NB4 (cell line): ENCODE measurements around the gene LTF.

Experiments used
- CTCF ChIP-seq: IDR thresholded peaks from one replicate; pipeline ENCODE4 v1.5.1; 2012; ENCODE audit warnings: low read depth, low read length
- TF ChIP-seq, protein P1 (sequence below): IDR thresholded peaks from 2 replicates; pipeline ENCODE4 v1.6.1; 2011; ENCODE audit warnings: low read depth, low read length

DNA sequence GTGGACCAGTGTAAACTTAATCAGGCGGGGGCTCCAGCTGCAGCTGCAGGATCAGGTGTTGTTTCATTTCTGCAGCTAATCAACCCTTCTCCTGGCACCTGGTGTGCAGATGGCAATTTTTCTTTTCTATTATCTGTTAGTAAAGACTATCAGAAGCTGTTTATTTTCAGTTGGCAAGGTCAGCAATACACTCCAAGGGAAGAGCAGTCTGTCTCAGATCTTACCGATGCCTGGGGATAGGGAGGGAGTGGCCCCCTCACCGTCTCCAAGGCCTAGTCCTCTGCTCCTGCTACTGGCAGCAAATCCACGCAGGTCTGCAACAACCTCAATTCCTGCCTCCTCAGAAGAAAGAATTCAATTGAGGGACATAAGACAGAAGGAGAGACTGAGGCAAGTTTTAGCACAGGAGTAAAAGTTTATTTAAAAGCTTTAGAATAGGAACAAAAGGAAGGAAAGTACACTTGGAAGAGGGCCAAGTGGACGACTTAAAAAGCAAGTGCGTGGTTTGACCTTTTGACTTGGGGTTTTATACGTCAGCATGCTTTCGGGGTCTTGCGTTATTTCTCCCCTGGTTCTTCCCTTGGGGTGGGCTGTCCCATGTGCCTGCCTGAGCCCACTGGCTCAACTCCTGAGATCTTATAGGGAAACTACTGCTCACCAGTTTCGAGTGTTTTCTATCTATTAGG, 48.4 kb downstream of the LTF start:
- TF ChIP-seq, protein P1, sequence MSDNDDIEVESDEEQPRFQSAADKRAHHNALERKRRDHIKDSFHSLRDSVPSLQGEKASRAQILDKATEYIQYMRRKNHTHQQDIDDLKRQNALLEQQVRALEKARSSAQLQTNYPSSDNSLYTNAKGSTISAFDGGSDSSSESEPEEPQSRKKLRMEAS, result no peak
- no peak for TF ChIP-seq CTCF
